MM.1S (cell line): ENCODE data around the gene SLC38A3.

Experiments
- DNase-seq: peaks from one replicate; pipeline ENCODE4 v3.0.0-alpha.2; 2015
- H2AFZ ChIP-seq: fragments of 300-600 bp; sonication (generic); 2 replicates; pipeline ENCODE4 v1.6.0; 2016; ENCODE audit warnings: antibody characterized with exemption, low read length
- H3F3A ChIP-seq: fragments of 300-600 bp; sonication (generic); 2 replicates; pipeline ENCODE4 v1.6.1; 2016; ENCODE audit warnings: mild to moderate bottlenecking, antibody characterized with exemption, low read length, moderate library complexity, mixed read lengths; ENCODE audit not compliant: insufficient read depth
- H3K27ac ChIP-seq: fragments of 300-600 bp; sonication (generic); 2 replicates; pipeline ENCODE4 v1.5.1; 2016; ENCODE audit warnings: mild to moderate bottlenecking, low read length
- H3K27me3 ChIP-seq: fragments of 300-600 bp; sonication (generic); replicated peaks from 2 replicates; pipeline ENCODE4 v1.6.0; 2016; ENCODE audit warnings: low read length; ENCODE audit not compliant: insufficient read depth
- H3K36me3 ChIP-seq: fragments of 300-600 bp; sonication (generic); replicated peaks from 2 replicates; pipeline ENCODE4 v1.6.1; 2016; ENCODE audit warnings: mild to moderate bottlenecking, low read length, mixed read lengths; ENCODE audit not compliant: insufficient read depth
- H3K4me1 ChIP-seq: fragments of 300-600 bp; sonication (generic); 2 replicates; pipeline ENCODE4 v1.6.1; 2016; ENCODE audit warnings: low read length, mixed read lengths
- H3K4me2 ChIP-seq: fragments of 300-600 bp; sonication (generic); 2 replicates; pipeline ENCODE4 v1.6.0; 2016; ENCODE audit warnings: low read depth, low read length
- H3K4me3 ChIP-seq: fragments of 300-600 bp; sonication (generic); 2 replicates; pipeline ENCODE4 v1.5.1; 2016; ENCODE audit warnings: low read length, mixed read lengths
- H3K79me2 ChIP-seq: fragments of 300-600 bp; sonication (generic); 2 replicates; pipeline ENCODE4 v1.6.1; 2016; ENCODE audit warnings: mixed run types, low read length, mixed read lengths
- H3K9ac ChIP-seq: fragments of 300-600 bp; sonication (generic); 2 replicates; pipeline ENCODE4 v1.6.1; 2016; ENCODE audit warnings: low read length, mixed read lengths
- H3K9me2 ChIP-seq: fragments of 300-600 bp; sonication (generic); replicated peaks from 2 replicates; pipeline ENCODE4 v1.6.1; 2016; ENCODE audit warnings: mild to moderate bottlenecking, low read length, mixed read lengths; ENCODE audit not compliant: insufficient read depth
- H3K9me3 ChIP-seq: fragments of 300-600 bp; sonication (generic); replicated peaks from 2 replicates; pipeline ENCODE4 v1.6.1; 2016; ENCODE audit warnings: mild to moderate bottlenecking, low read length, mixed read lengths; ENCODE audit not compliant: insufficient read depth
- H4K20me1 ChIP-seq: fragments of 300-600 bp; sonication (generic); 2 replicates; pipeline ENCODE4 v1.6.1; 2016; ENCODE audit warnings: mild to moderate bottlenecking, low read length, moderate library complexity, mixed read lengths; ENCODE audit not compliant: insufficient read depth
- CTCF ChIP-seq: fragments of 300-600 bp; sonication (generic); IDR thresholded peaks from 2 replicates; pipeline ENCODE4 v1.5.1; 2016; ENCODE audit warnings: antibody characterized with exemption, low read length, mixed read lengths
- EZH2 ChIP-seq: fragments of 300-600 bp; sonication (generic); optimal IDR thresholded peaks from 2 replicates; pipeline ENCODE3; 2017; ENCODE audit warnings: low read depth, mild to moderate bottlenecking, antibody characterized with exemption, low read length, mixed read lengths
- EZH2phosphoT487 ChIP-seq: fragments of 300-600 bp; sonication (generic); IDR thresholded peaks from 2 replicates; pipeline ENCODE4 v1.6.1; 2018; ENCODE audit warnings: antibody characterized with exemption, low read length

Gene SLC38A3

GRCh38 chr3:50264964-50265485 is 60.0 kb downstream of the SLC38A3 start:
- no peak overlapping the region for H3K9ac ChIP-seq
- H3K4me3 ChIP-seq, result no peak overlapping the region
- no peak overlapping the region for H3K4me2 ChIP-seq
- H3F3A ChIP-seq, result no peaks in the 10 kb centered on the region
- no peak overlapping the region for H2AFZ ChIP-seq
- no peaks in the 10 kb centered on the region for H3K9me3 ChIP-seq
- H3K27ac ChIP-seq, result no peak overlapping the region
- peaks cover 6% of the 10 kb centered on the region; the same call in 1 of the 2 replicates for H3K4me1 ChIP-seq
- no peaks in the 10 kb centered on the region for H3K79me2 ChIP-seq
- H3K9me2 ChIP-seq, result no peaks in the 10 kb centered on the region
- no peaks in the 10 kb centered on the region for H4K20me1 ChIP-seq
- no peak for DNase-seq
- no peaks in the 10 kb centered on the region for H3K36me3 ChIP-seq
- peaks cover 50% of the 10 kb centered on the region for H3K27me3 ChIP-seq
- no peak for TF ChIP-seq EZH2phosphoT487

- H3K4me1 ChIP-seq, result peaks cover 4% of the 10 kb centered on the region; the same call in 1 of the 2 replicates
- H3K9ac ChIP-seq, result no peak overlapping the region
- H3K9me2 ChIP-seq, result no peaks in the 10 kb centered on the region
- no peaks in the 10 kb centered on the region for H3K9me3 ChIP-seq
- TF ChIP-seq EZH2 (no peak), CTCF (no peak), EZH2phosphoT487 (no peak)
- H4K20me1 ChIP-seq, result no peaks in the 10 kb centered on the region
- H3K4me3 ChIP-seq, result no peak overlapping the region
- H3K4me2 ChIP-seq, result no peak overlapping the region
- H3K36me3 ChIP-seq, result no peaks in the 10 kb centered on the region
- peaks cover 55% of the 10 kb centered on the region for H3K27me3 ChIP-seq
- DNase-seq, result no peak
- no peak overlapping the region for H3K27ac ChIP-seq
- H2AFZ ChIP-seq, result no peak overlapping the region
- no peaks in the 10 kb centered on the region for H3F3A ChIP-seq
- H3K79me2 ChIP-seq, result no peaks in the 10 kb centered on the region
Measured at GRCh38 chr3:50265571-50265970, 60.5 kb downstream of the SLC38A3 start.

GRCh38 chr3:50266017-50266416 is 60.9 kb downstream of the SLC38A3 start:
- Histone ChIP-seq H3K27me3 (peaks cover 59% of the 10 kb centered on the region), H2AFZ (no peak overlapping the region), H3K4me1 (no peaks in the 10 kb centered on the region), H3F3A (no peaks in the 10 kb centered on the region), H3K36me3 (no peaks in the 10 kb centered on the region), H3K4me2 (no peak overlapping the region), H3K9ac (no peak overlapping the region), H3K4me3 (no peak overlapping the region), H3K9me3 (no peaks in the 10 kb centered on the region), H4K20me1 (no peaks in the 10 kb centered on the region), H3K9me2 (no peaks in the 10 kb centered on the region), H3K27ac (no peak overlapping the region), H3K79me2 (no peaks in the 10 kb centered on the region)
- TF ChIP-seq CTCF (no peak), EZH2phosphoT487 (no peak), EZH2 (no peak)
- DNase-seq, result no peak

GRCh38 chr3:50266836-50267235 is 61.8 kb downstream of the SLC38A3 start:
- Histone ChIP-seq H3K36me3 (no peaks in the 10 kb centered on the region), H3K4me3 (no peak overlapping the region), H3K9me2 (no peaks in the 10 kb centered on the region), H3K27me3 (peaks cover 66% of the 10 kb centered on the region), H3K9ac (no peak overlapping the region), H2AFZ (no peak overlapping the region), H4K20me1 (no peaks in the 10 kb centered on the region), H3K27ac (no peak overlapping the region), H3K79me2 (no peaks in the 10 kb centered on the region), H3F3A (no peaks in the 10 kb centered on the region), H3K4me1 (no peaks in the 10 kb centered on the region), H3K4me2 (no peak overlapping the region), H3K9me3 (no peaks in the 10 kb centered on the region)
- DNase-seq, result no peak
- no peak for TF ChIP-seq CTCF
- no peak for TF ChIP-seq EZH2phosphoT487
- TF ChIP-seq EZH2, result no peak
